ENCODE results near the gene BANP.
"Not testable (repeated sequence)": the region's sequence is repeated elsewhere in the genome, so short reads cannot be mapped to it uniquely, and the experiment has no call there.

The BANP gene

DNA sequence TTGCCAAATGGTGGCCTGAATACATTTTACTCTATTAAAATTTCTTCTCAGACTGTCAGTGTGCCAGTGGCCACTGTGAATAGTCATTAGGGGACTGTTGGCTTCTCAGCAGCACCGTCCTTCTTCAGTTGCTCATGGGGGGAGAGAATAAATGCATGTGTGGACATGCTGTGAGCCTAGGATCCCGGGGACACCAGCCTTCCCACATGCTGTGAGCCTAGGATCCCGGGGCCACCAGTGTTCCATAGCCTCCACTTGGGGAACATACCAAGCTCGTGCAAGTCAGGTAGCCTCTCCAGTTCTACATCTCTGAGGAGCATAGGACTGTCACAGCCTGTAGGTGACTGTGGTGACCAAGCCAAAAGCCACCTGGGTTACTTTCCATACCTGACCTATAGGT, 51.5 kb downstream of the BANP start:
- no peak for DNase-seq

GRCh38 chr16:88003316-88003715, 52.1 kb downstream of the BANP start:
- DNase-seq, result no peak

DNA sequence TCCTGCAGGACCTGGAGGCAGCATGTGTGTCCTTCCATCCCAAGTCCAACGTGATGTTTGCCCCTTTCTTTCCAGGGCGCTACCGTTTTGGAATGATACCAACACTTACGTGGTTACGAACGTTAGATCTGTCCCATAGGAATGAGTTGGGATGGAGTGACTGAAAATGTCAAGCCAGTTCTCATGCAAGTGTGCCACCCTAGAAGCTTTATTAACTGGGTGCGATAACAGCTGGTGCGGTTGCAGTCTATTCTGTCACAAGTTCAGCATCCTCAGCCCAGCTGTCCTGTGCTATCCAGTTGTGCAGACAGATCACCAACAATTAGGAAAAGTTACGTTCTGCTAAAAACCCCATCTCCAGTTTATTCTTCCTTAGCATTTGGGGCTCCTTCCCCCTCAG, 52.5 kb downstream of the BANP start:
- DNase-seq, result no peak

GRCh38 chr16:88004391-88004790, 53.2 kb downstream of the BANP start:
- no peak for DNase-seq

DNA sequence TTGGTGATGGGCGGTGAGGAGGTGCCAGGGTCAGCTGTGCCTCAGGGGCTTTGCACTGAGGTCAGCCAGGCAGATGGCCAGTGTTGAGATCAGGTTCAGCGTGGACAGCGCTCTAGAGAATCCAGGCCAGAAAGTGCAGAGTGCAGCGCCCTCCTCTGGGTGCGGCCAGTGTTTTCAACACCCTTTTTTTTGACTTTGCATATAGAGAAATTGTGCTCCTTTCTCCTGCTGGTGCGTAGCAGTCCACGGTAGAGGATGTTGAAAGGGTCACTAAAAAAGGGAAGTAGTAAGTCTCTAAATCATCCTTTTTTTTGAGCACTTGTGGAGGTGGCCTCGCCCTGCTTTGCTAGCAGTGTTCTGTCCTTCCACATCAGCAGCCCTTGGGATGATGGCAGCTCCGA, 53.9 kb downstream of the BANP start:
- peak; percentile 91 for DNase-seq

GRCh38 chr16:88005968-88006367, 54.7 kb downstream of the BANP start:
- no peak for DNase-seq

DNA sequence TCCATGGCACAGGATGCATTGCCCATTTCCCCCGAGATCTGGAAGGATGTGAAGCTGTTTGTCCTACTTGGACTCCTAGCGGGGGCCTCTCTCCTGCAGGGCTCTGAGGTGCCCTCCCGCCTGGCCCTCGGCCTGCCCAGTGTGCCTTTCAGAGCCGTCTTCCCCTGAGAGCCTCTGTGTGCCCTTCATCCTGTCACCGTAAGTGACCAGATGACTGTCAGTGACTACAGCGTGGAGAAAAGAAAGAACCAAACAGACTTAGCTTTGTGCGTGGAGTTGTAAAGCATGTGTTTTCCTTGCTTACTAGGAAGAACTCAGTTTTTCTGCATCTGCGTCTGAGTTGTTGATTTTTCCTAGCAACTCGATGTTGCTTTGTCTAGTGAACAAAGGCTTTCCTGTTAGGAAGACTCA, 56.1 kb downstream of the BANP start:
- no peak for DNase-seq

- no peak for DNase-seq
Measured at GRCh38 chr16:88008840-88009239, 57.6 kb downstream of the BANP start.

- no peak for DNase-seq
Measured at GRCh38 chr16:88009563-88010342, 58.5 kb downstream of the BANP start.

DNA sequence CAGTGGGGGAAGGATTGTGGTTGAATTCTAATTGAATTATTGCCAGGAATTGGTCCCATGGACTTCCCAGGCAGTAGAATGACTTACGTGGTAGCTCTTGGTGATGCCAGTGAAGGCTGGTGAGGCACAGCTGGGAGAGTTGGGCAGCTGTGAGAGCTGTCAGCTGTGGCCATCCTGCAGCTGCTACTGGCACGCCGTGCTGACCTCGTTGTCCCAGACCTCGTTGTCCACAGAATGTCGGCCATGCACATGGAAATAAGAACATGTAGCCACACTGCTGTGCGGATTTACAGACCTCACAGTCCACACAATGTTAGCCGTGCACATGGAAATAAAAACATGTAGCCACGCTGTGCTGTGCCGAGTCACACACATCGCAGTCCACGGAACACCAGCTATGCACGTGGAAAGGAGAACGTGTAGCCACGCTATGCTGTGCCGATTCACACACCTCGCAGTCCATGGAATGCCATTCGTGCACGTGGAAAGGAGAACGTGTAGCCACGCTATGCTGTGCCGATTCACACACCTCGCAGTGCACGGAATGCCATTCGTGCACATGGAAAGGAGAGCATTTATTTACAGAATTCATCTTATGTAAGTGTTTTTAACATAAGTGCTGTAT, 59.2 kb downstream of the BANP start:
- no peak for DNase-seq

DNA sequence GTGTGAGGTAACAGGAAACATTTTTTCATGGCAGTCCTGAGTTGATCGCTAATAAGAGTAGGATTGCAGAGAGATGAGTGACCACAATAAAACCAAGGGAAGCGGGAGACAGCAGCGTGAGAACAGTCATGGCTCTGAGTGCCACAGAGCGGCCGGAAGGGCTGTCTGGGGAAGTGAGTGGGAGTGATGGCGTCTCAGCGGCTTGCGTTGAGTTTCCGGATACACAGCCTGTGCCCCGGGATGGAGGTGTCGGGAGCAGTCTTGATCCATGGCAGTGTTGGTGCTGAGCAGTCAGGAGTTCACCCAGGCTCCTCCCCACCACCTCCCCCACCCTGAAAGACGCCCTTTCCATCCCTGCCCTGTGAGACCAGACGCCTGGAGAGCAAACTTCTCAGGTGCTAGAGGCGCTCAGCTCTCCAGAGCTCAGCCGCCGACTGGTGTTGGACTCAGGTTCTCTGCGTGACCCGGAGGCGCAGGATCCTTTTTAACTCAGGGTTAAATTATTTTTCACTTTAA, 59.8 kb downstream of the BANP start:
- DNase-seq, result no peak

DNA sequence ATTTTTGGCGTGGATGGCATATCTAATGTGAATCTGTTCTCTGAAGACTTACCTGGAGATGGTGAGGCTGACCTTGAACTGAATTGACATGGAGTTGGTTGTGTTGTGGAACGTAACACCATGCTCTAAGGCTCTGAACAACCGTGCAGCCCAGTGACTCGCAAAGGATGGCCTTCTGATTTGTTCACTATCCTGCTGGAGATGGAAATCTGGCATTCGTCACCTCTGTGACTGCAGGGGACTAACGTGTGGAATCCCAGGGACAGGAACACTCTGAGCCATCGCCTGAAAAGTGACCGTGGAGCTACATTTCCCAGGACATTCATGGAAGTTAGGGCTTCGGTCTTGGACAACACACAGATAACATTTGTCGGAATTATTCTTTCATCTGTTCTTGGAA, 61.1 kb downstream of the BANP start:
- DNase-seq, result no peak

GRCh38 chr16:88013091-88013609, 61.9 kb downstream of the BANP start:
- DNase-seq, result no peak

GRCh38 chr16:88013766-88014251, 62.6 kb downstream of the BANP start:
- no peak for DNase-seq

GRCh38 chr16:88014252-88014781, 63.1 kb downstream of the BANP start:
- no peak for DNase-seq

GRCh38 chr16:88014954-88015805, 63.9 kb downstream of the BANP start:
- DNase-seq, result no peak

- no peak for DNase-seq
Measured at GRCh38 chr16:88015806-88016140, 64.5 kb downstream of the BANP start.

GRCh38 chr16:88016386-88016785, 65.2 kb downstream of the BANP start:
- DNase-seq, result not testable (repeated sequence)

DNA sequence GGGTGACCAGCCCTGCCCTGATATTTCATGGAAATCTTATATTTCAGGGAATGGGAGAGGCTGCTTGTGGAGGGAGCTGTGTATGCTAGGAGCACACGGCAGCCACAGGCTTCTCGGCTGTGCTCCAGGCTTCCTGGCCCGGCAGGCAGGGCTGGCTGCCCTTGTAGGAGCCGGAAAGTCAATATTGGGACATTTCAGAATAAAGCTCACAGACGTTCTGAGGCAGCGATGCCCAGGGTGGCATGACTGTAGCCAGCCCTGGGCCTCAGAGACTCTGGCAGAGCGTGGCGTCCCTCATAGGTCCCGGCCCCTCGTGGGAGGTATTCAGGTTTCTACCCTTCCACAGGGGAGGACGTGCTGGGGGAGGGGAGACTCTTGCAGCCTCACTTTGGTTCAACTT, 65.7 kb downstream of the BANP start:
- DNase-seq, result no peak

GRCh38 chr16:88017587-88018101, 66.4 kb downstream of the BANP start:
- no peak for DNase-seq

GRCh38 chr16:88018382-88018781, 67.1 kb downstream of the BANP start:
- not testable (repeated sequence) for DNase-seq

- DNase-seq, result not testable (repeated sequence)
Measured at GRCh38 chr16:88019041-88019820, 68.0 kb downstream of the BANP start.
